ENCODE data around the gene TXNDC9.

GRCh38 chr2:99317161-99317872 is 18.8 kb downstream of the TXNDC9 start:
- TF ChIP-seq TARDBP (IDR thresholded peaks at IDR 0.05) (no peak), NFRKB (IDR thresholded peaks at IDR 0.05) (no peak)
